ENCODE data around the gene NEMF.
"Not testable (repeated sequence)": the region's sequence is repeated elsewhere in the genome, so short reads cannot be mapped to it uniquely, and the experiment has no call there.

The NEMF gene, protein sequence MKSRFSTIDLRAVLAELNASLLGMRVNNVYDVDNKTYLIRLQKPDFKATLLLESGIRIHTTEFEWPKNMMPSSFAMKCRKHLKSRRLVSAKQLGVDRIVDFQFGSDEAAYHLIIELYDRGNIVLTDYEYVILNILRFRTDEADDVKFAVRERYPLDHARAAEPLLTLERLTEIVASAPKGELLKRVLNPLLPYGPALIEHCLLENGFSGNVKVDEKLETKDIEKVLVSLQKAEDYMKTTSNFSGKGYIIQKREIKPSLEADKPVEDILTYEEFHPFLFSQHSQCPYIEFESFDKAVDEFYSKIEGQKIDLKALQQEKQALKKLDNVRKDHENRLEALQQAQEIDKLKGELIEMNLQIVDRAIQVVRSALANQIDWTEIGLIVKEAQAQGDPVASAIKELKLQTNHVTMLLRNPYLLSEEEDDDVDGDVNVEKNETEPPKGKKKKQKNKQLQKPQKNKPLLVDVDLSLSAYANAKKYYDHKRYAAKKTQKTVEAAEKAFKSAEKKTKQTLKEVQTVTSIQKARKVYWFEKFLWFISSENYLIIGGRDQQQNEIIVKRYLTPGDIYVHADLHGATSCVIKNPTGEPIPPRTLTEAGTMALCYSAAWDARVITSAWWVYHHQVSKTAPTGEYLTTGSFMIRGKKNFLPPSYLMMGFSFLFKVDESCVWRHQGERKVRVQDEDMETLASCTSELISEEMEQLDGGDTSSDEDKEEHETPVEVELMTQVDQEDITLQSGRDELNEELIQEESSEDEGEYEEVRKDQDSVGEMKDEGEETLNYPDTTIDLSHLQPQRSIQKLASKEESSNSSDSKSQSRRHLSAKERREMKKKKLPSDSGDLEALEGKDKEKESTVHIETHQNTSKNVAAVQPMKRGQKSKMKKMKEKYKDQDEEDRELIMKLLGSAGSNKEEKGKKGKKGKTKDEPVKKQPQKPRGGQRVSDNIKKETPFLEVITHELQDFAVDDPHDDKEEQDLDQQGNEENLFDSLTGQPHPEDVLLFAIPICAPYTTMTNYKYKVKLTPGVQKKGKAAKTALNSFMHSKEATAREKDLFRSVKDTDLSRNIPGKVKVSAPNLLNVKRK

DNA sequence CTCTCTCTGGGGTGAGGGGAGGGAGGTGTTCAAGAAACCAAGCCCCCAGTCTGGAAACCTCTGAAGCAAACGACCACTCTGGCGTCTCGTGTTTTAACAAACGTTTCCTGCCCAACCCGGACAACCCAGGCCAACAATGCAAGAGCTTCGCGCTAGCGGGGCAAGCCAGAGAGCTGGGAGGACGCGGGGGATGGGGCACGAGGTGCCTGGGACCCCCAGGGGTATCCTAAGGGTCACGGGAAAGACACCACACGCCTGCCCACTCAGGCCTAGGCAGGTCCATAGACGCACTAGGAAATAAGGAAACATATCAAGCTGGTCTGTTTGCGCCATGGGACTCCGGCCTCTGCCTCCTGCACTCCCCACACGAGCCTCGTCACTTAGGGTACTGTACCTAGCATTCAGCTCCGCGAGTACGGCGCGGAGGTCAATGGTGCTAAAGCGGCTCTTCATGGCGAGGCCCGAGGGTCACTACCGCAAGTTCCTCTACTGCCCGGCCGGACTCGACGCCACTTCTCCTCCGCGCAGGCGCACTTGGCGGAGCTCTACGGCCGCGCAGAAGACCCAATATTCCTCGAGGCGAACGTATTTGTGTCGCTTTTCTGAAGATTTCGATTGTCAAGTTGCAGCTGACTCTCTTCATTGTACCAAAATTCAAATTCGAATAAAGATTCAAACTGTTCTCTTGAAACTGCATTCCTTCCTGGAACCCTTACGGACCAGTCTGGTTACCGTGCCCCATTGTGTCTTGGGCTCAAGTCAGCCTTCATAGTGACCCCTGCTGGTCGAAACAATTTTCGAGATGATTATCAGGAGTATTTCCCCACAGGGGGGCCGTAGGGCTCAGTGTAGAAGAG, at the start of gene NEMF:
NEMF (minus strand) TSS at position 488 of the 857 bp plus-strand sequence; CDS start at position 453, 35 bp downstream.
- peak; percentile 84 for DNase-seq

GRCh38 chr14:49900973-49901372, 48.4 kb upstream of the NEMF start:
- DNase-seq, result no peak

DNA sequence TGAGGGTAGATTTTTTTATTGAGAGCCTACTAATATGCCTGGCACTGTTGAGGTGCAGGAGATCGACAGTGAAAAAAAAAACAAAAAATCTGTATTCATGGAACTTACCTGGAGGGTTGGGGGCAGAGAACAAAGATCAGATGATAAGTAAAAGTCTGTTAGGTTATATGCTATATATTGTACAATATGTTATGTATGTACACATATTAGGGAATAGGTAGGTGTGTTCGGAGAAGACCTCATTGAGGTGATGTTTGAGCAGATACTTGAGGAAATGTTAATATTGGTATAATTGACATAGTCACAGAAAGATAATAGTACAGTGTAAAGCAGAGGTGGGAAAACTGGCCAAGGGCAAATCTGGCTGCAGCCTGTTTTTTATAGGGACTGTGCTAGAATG, 45.9 kb upstream of the NEMF start:
- no peak for DNase-seq

GRCh38 chr14:49897965-49898364, 45.4 kb upstream of the NEMF start:
- no peak for DNase-seq

- DNase-seq, result no peak
These were observed 44.8 kb upstream of the NEMF start for GRCh38 chr14:49897414-49897813.

GRCh38 chr14:49896966-49897365, 44.4 kb upstream of the NEMF start:
- no peak for DNase-seq

- not testable (repeated sequence) for DNase-seq
These were observed 43.7 kb upstream of the NEMF start for GRCh38 chr14:49896272-49896671.

GRCh38 chr14:49895480-49895879, 42.9 kb upstream of the NEMF start:
- DNase-seq, result no peak

GRCh38 chr14:49894214-49895107, 41.9 kb upstream of the NEMF start:
- DNase-seq, result not testable (repeated sequence)

DNA sequence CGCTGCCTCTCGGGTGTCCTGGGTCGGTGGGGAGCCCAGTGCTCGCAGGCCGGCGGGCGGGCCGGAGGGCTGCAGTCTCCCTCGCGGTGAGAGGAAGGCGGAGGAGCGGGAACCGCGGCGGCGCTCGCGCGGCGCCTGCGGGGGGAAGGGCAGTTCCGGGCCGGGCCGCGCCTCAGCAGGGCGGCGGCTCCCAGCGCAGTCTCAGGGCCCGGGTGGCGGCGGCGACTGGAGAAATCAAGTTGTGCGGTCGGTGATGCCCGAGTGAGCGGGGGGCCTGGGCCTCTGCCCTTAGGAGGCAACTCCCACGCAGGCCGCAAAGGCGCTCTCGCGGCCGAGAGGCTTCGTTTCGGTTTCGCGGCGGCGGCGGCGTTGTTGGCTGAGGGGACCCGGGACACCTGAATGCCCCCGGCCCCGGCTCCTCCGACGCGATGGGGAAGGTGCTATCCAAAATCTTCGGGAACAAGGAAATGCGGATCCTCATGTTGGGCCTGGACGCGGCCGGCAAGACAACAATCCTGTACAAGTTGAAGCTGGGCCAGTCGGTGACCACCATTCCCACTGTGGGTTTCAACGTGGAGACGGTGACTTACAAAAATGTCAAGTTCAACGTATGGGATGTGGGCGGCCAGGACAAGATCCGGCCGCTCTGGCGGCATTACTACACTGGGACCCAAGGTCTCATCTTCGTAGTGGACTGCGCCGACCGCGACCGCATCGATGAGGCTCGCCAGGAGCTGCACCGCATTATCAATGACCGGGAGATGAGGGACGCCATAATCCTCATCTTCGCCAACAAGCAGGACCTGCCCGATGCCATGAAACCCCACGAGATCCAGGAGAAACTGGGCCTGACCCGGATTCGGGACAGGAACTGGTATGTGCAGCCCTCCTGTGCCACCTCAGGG, 41.0 kb upstream of the NEMF start:
- no peak for DNase-seq

DNA sequence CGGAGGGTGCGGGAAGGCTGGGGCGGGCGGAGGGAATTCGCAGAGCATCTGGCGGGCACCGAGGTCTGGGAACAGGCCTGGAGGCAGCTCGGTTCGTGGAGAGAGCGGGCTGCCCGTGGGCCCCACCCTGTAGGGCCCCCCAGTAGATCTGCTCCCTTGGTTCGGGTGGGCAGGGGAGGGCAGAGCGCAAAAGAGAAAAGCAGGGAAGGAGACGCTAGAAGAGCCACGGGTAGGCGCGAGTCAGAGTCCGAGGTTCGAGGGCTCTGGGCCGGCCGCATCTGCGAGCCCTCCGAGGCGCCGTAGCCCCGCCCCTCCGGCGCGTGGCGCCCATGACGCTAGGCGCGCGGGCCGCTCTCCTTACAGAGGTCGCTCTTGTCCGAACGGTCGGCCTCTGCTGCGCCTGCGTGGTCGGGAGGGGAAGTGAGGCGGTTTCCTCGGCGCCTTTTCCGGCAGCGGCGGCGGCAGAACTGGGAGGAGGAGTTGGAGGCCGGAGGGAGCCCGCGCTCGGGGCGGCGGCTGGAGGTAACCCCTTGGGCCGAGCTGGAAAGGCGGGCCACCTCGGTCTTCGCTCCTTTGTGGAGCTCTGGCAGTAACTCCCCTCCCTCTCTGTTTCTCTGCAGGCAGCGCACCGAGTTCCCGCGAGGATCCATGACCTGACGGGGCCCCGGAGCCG, 40.2 kb upstream of the NEMF start, which contains the start of gene ARF6:
ARF6 (plus strand) TSS at position 447 of the 673 bp plus-strand sequence. CDS start 655 bp downstream, outside the sequence.
- DNase-seq, result peak; percentile 96

- peak; percentile 30 for DNase-seq
These were observed 39.7 kb upstream of the NEMF start for GRCh38 chr14:49892301-49892635.

- DNase-seq, result no peak
These were observed 35.7 kb upstream of the NEMF start for GRCh38 chr14:49888293-49888692.

- no peak for DNase-seq
These were observed 33.9 kb upstream of the NEMF start for GRCh38 chr14:49886523-49886922.

GRCh38 chr14:49882826-49883694, 30.5 kb upstream of the NEMF start:
- DNase-seq, result no peak

DNA sequence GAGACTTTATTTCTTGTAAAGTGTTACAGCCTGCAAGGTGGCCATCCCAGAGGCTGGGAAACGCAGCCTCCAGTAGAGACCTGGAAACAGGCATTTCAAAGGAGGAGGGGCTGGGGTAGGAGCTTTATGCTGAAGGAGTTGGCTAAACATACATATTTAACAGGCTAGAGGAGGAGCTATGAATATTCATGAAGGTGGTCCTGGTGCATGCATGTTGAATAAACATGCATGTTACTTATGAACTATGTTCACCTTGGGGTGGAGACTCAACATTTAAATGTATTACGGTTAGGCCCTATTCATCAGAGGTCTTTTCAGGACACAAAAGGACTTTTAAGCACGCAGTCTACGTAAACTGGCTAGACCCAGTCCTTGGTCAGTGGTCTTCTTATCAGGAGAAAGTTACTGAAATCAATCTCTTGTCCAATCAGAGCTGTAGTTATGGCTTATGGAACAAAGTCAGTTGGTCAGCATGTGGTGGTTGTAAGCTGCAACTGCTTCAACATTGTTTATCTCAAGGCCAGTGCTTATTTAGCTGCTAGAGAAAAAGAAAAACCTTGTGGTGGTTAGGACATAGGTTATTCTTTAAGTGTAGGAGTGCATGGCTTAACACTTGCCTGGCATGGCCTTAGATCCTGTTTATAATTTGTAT, 28.9 kb upstream of the NEMF start:
- DNase-seq, result no peak

- DNase-seq, result no peak
These were observed 27.9 kb upstream of the NEMF start for GRCh38 chr14:49880267-49881064.
